HL-60 (cell line): ENCODE data around the gene WDR90.

ENCODE experiments used
- DNase-seq, 2 experiments: peaks; one replicate each; pipeline ENCODE4 v3.0.0-alpha.2; 2010 to 2020; ENCODE audit warnings: low read depth in 1 of 2, low spot score in 1 of 2
- H3K27ac ChIP-seq: fragments of 250-450 bp; sonication (Bioruptor Pico); replicated peaks from 2 replicates; pipeline ENCODE4 v1.5.1; 2020; ENCODE audit warnings: mild to moderate bottlenecking, moderate library complexity
- H3K27me3 ChIP-seq: fragments of 250-450 bp; sonication (Bioruptor Pico); 2 replicates; pipeline ENCODE4 v1.5.1; 2021; ENCODE audit warnings: mild to moderate bottlenecking, moderate library complexity; ENCODE audit not compliant: insufficient read depth, poor library complexity, severe bottlenecking
- H3K4me3 ChIP-seq: replicated peaks from 2 replicates; pipeline ENCODE4 v1.5.1; 2011; ENCODE audit warnings: mild to moderate bottlenecking, control low read depth, low read length; ENCODE audit not compliant: insufficient read depth
- GABPA ChIP-seq: IDR thresholded peaks from 2 replicates; pipeline ENCODE4 v1.6.1; 2012; ENCODE audit warnings: low read depth
- POLR2AphosphoS5 ChIP-seq: IDR thresholded peaks from 2 replicates; pipeline ENCODE4 v1.6.1; 2012; ENCODE audit warnings: low read depth
- SPI1 ChIP-seq: IDR thresholded peaks from 2 replicates; pipeline ENCODE4 v1.6.1; 2012; ENCODE audit warnings: low read depth, mild to moderate bottlenecking, borderline replicate concordance
- TF ChIP-seq, protein P1 (sequence below): IDR thresholded peaks from 2 replicates; pipeline ENCODE4 v1.6.1; 2012; ENCODE audit warnings: low read depth; ENCODE audit not compliant: insufficient replicate concordance
- TF ChIP-seq, protein P2 (sequence below): IDR thresholded peaks from one replicate; pipeline ENCODE4 v1.5.1; 2011; ENCODE audit warnings: low read length, control low read depth, inconsistent platforms; ENCODE audit not compliant: insufficient read depth

WDR90 gene

DNA sequence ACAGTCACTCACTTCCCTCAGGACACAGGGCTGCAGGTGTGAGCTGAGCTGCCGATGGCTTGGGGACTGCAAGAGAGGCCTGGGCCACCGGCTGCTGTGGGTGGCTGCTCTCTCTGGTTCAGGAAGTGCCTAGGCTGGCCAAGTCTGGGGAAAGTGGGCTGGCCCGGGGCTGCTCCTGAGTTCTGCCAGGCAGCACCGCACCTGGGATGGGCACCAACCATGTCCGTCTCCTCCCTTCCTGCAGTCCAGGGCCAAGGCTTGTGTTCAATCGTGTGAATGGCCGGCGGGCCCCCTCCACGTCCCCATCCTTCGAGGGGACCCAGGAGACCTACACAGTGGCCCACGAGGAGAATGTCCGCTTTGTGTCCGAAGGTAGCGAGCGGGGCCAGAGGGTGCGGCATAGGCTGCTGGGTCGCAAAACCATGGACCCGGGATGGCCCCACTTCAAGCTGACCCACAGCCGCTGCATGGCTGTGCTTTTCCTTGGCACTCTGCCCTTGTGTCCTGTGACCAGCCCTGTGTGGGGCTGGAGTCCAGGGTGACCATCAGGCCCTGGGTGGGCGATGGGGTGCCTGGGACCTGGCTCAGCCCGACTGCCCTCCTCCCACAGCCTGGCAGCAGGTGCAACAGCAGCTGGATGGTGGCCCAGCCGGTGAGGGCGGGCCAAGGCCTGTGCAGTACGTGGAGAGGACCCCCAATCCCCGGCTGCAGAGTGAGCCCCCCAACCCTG lies 1.8 kb upstream of the WDR90 start:
- TF ChIP-seq, protein P1, sequence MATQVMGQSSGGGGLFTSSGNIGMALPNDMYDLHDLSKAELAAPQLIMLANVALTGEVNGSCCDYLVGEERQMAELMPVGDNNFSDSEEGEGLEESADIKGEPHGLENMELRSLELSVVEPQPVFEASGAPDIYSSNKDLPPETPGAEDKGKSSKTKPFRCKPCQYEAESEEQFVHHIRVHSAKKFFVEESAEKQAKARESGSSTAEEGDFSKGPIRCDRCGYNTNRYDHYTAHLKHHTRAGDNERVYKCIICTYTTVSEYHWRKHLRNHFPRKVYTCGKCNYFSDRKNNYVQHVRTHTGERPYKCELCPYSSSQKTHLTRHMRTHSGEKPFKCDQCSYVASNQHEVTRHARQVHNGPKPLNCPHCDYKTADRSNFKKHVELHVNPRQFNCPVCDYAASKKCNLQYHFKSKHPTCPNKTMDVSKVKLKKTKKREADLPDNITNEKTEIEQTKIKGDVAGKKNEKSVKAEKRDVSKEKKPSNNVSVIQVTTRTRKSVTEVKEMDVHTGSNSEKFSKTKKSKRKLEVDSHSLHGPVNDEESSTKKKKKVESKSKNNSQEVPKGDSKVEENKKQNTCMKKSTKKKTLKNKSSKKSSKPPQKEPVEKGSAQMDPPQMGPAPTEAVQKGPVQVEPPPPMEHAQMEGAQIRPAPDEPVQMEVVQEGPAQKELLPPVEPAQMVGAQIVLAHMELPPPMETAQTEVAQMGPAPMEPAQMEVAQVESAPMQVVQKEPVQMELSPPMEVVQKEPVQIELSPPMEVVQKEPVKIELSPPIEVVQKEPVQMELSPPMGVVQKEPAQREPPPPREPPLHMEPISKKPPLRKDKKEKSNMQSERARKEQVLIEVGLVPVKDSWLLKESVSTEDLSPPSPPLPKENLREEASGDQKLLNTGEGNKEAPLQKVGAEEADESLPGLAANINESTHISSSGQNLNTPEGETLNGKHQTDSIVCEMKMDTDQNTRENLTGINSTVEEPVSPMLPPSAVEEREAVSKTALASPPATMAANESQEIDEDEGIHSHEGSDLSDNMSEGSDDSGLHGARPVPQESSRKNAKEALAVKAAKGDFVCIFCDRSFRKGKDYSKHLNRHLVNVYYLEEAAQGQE: no peak
- TF ChIP-seq, protein P2, sequence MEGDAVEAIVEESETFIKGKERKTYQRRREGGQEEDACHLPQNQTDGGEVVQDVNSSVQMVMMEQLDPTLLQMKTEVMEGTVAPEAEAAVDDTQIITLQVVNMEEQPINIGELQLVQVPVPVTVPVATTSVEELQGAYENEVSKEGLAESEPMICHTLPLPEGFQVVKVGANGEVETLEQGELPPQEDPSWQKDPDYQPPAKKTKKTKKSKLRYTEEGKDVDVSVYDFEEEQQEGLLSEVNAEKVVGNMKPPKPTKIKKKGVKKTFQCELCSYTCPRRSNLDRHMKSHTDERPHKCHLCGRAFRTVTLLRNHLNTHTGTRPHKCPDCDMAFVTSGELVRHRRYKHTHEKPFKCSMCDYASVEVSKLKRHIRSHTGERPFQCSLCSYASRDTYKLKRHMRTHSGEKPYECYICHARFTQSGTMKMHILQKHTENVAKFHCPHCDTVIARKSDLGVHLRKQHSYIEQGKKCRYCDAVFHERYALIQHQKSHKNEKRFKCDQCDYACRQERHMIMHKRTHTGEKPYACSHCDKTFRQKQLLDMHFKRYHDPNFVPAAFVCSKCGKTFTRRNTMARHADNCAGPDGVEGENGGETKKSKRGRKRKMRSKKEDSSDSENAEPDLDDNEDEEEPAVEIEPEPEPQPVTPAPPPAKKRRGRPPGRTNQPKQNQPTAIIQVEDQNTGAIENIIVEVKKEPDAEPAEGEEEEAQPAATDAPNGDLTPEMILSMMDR: no peak
- TF ChIP-seq GABPA: no peak
- peak; percentile 15; the same call in 1 of the 2 replicates for TF ChIP-seq POLR2AphosphoS5
- no peak for TF ChIP-seq SPI1
- H3K4me3 ChIP-seq: no peak overlapping the region
- peak in 1 of 2 experiments; percentile 28 for DNase-seq
- H3K27me3 ChIP-seq: no peaks in the 10 kb centered on the region
- no peak overlapping the region for H3K27ac ChIP-seq

DNA sequence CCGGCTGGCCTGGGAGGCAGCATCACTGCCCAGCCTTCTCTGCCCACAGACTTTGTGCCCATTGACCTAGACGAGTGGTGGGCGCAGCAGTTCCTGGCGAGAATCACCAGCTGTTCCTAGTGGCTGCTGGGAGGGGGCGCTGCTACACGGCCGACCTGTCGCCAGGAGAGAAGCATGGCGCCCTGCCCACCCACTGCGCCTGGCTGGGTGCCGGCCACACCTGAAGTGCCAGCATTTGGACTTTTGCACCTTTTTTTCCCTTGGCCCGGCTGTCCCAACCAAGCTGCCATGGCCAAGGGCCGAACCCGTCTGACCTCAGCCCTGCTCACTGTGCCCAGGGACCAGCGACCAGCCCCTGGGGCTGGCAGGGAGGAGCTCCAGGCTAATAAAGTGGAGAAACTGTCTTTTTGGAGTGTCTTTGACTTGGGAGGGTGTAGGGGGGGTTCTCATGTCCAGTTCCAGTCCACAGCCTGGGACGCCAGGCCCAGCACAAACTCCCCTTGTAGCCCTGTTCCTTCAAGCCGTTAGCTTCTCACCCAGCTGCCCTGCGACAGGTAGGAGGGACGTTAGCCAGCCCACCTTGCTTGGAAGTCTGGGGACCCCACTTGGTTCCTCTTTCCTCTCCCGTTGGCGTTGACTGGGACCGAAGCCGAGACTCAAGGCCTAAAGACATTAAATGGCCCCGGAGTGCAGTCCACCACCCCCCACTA lies 939 bp upstream of the WDR90 start:
- peak overlapping the region; percentile 60 for H3K4me3 ChIP-seq
- no peaks in the 10 kb centered on the region for H3K27me3 ChIP-seq
- peak; percentile 52 to 74 for DNase-seq
- TF ChIP-seq GABPA: no peak
- TF ChIP-seq POLR2AphosphoS5: peak; percentile 42; the same call in 1 of the 2 replicates
- no peak for TF ChIP-seq SPI1
- TF ChIP-seq, protein P1: no peak
- TF ChIP-seq, protein P2: peak; percentile 63
- H3K27ac ChIP-seq: peak overlapping the region; percentile 90

DNA sequence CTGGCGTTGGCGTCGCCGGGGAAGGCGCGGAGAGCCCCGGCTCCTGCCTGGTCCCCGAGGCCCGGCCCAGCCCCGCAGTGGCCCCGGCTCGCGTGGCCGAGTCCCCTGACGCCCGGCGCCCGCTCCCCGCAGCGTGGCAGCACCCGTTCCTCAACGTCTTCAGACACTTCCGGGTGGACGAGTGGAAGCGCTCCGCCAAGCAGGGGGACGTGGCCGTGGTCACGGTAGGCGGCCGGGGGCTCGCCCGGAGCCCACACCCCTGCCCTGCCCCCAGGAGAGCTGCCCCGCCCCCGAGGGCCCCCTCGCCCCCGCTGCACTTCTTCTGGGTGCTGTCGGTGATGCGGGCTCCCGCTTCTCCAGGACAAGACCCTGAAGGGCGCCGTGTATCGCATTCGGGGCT lies 466 bp downstream of the WDR90 start:
- H3K27me3 ChIP-seq: no peaks in the 10 kb centered on the region
- peak overlapping the region; percentile 90 for H3K27ac ChIP-seq
- peak overlapping the region; percentile 60 for H3K4me3 ChIP-seq
- DNase-seq: peak in 1 of 2 experiments; percentile 53
- TF ChIP-seq POLR2AphosphoS5 (peak; percentile 6; the same call in 1 of the 2 replicates), GABPA (no peak)
- TF ChIP-seq, protein P1: peak; percentile 8
- TF ChIP-seq, protein P2: no peak
